Stimulated activated effector memory CD8-positive, alpha-beta T cell treated with anti-CD3 and anti-CD28 coated beads, Interleukin-12 subunit alpha, Interleukin-12 subunit beta, amount 100 ng/mL, for 72 hours (primary cell): ENCODE measurements around the gene PPP1R15A.
"Not testable (repeated sequence)": the region's sequence is repeated elsewhere in the genome, so short reads cannot be mapped to it uniquely, and the experiment has no call there.

Source experiments
- ATAC-seq: fragments of 150-1000 bp; cut with Tn5 transposase; 2 replicates; pipeline ENCODE4 v1.10.0; 2021
- DNase-seq, 2 donors: peaks; one replicate each; pipeline ENCODE4 v3.0.0; 2021 to 2022; ENCODE audit warnings: low spot score in 2 of 2
- H3K27ac Mint-ChIP-seq: one replicate; pipeline ENCODE4 v1.8.0; 2022; ENCODE audit warnings: mild to moderate bottlenecking, mixed read lengths
- H3K36me3 Mint-ChIP-seq: one replicate; pipeline ENCODE4 v1.8.0; 2022; ENCODE audit warnings: mild to moderate bottlenecking, mixed read lengths
- H3K4me1 Mint-ChIP-seq: one replicate; pipeline ENCODE4 v1.8.0; 2022; ENCODE audit warnings: mixed read lengths
- H3K4me3 Mint-ChIP-seq: one replicate; pipeline ENCODE4 v1.8.0; 2022; ENCODE audit warnings: mild to moderate bottlenecking, mixed read lengths
- H3K9me3 Mint-ChIP-seq: one replicate; pipeline ENCODE4 v1.8.0; 2022; ENCODE audit warnings: mixed read lengths

PPP1R15A gene

GRCh38 chr19:48845384-48845783 is 26.8 kb upstream of the PPP1R15A start:
- Mint-ChIP-seq H3K36me3 (no peaks in the 10 kb centered on the region), H3K9me3 (no peaks in the 10 kb centered on the region), H3K4me1 (peaks cover 6% of the 10 kb centered on the region), H3K4me3 (no peak overlapping the region), H3K27ac (no peak overlapping the region)
- ATAC-seq, result no peak
- no peak for DNase-seq

GRCh38 chr19:48846659-48847058 is 25.6 kb upstream of the PPP1R15A start:
- not testable (repeated sequence) for H3K36me3 Mint-ChIP-seq, H3K4me1 Mint-ChIP-seq, H3K27ac Mint-ChIP-seq, H3K9me3 Mint-ChIP-seq, DNase-seq, ATAC-seq, H3K4me3 Mint-ChIP-seq

- DNase-seq (no peak), ATAC-seq (no peak)
- Mint-ChIP-seq H3K27ac (no peak overlapping the region), H3K9me3 (no peaks in the 10 kb centered on the region), H3K4me1 (no peaks in the 10 kb centered on the region), H3K4me3 (no peak overlapping the region), H3K36me3 (no peaks in the 10 kb centered on the region)
These were observed 19.9 kb upstream of the PPP1R15A start for GRCh38 chr19:48852292-48852691.

GRCh38 chr19:48853483-48853882 is 18.7 kb upstream of the PPP1R15A start:
- ATAC-seq, result no peak
- no peaks in the 10 kb centered on the region for H3K9me3 Mint-ChIP-seq
- no peaks in the 10 kb centered on the region for H3K4me1 Mint-ChIP-seq
- H3K27ac Mint-ChIP-seq, result no peak overlapping the region
- no peak for DNase-seq
- no peak overlapping the region for H3K4me3 Mint-ChIP-seq
- no peaks in the 10 kb centered on the region for H3K36me3 Mint-ChIP-seq

- no peaks in the 10 kb centered on the region for H3K36me3 Mint-ChIP-seq
- DNase-seq, result no peak
- no peak overlapping the region for H3K27ac Mint-ChIP-seq
- peaks cover 2% of the 10 kb centered on the region for H3K4me1 Mint-ChIP-seq
- H3K4me3 Mint-ChIP-seq, result no peak overlapping the region
- no peaks in the 10 kb centered on the region for H3K9me3 Mint-ChIP-seq
- ATAC-seq, result no peak
These were observed 18.1 kb upstream of the PPP1R15A start for GRCh38 chr19:48854103-48854502.

GRCh38 chr19:48856921-48857320 is 15.3 kb upstream of the PPP1R15A start:
- Mint-ChIP-seq H3K36me3 (no peaks in the 10 kb centered on the region), H3K9me3 (no peaks in the 10 kb centered on the region), H3K4me1 (peaks cover 6% of the 10 kb centered on the region), H3K27ac (no peak overlapping the region), H3K4me3 (no peak overlapping the region)
- DNase-seq (no peak), ATAC-seq (no peak)

GRCh38 chr19:48858984-48859710 is 13.1 kb upstream of the PPP1R15A start:
- DNase-seq, result peak; percentile 57 to 89
- ATAC-seq, result peak; percentile 89
- Mint-ChIP-seq H3K4me1 (peaks cover 6% of the 10 kb centered on the region), H3K36me3 (no peaks in the 10 kb centered on the region), H3K4me3 (peak overlapping the region; percentile 93), H3K9me3 (no peaks in the 10 kb centered on the region), H3K27ac (peak overlapping the region; percentile 93)

GRCh38 chr19:48859711-48860572 is 12.3 kb upstream of the PPP1R15A start:
- DNase-seq (no peak), ATAC-seq (no peak)
- H3K4me3 Mint-ChIP-seq, result peak overlapping the region; percentile 93
- H3K36me3 Mint-ChIP-seq, result no peaks in the 10 kb centered on the region
- H3K9me3 Mint-ChIP-seq, result no peaks in the 10 kb centered on the region
- peak overlapping the region; percentile 93 for H3K27ac Mint-ChIP-seq
- H3K4me1 Mint-ChIP-seq, result peaks cover 6% of the 10 kb centered on the region

- no peaks in the 10 kb centered on the region for H3K9me3 Mint-ChIP-seq
- ATAC-seq (no peak), DNase-seq (no peak)
- H3K36me3 Mint-ChIP-seq, result no peaks in the 10 kb centered on the region
- H3K4me1 Mint-ChIP-seq, result peaks cover 6% of the 10 kb centered on the region
- H3K4me3 Mint-ChIP-seq, result no peak overlapping the region
- no peak overlapping the region for H3K27ac Mint-ChIP-seq
These were observed 10.9 kb upstream of the PPP1R15A start for GRCh38 chr19:48861313-48861712.

GRCh38 chr19:48862827-48863226 is 9.4 kb upstream of the PPP1R15A start:
- Mint-ChIP-seq H3K4me3 (no peak overlapping the region), H3K27ac (no peak overlapping the region), H3K36me3 (no peaks in the 10 kb centered on the region), H3K4me1 (peaks cover 6% of the 10 kb centered on the region), H3K9me3 (no peaks in the 10 kb centered on the region)
- ATAC-seq, result no peak
- no peak for DNase-seq

GRCh38 chr19:48866692-48867091 is 5.5 kb upstream of the PPP1R15A start:
- H3K4me1 Mint-ChIP-seq, result peaks cover 8% of the 10 kb centered on the region
- no peaks in the 10 kb centered on the region for H3K9me3 Mint-ChIP-seq
- no peaks in the 10 kb centered on the region for H3K36me3 Mint-ChIP-seq
- no peak for ATAC-seq
- H3K27ac Mint-ChIP-seq, result no peak overlapping the region
- no peak overlapping the region for H3K4me3 Mint-ChIP-seq
- DNase-seq, result no peak

- DNase-seq, result no peak
- no peak for ATAC-seq
- Mint-ChIP-seq H3K27ac (no peak overlapping the region), H3K9me3 (no peaks in the 10 kb centered on the region), H3K4me3 (no peak overlapping the region), H3K36me3 (peaks cover 5% of the 10 kb centered on the region), H3K4me1 (peaks cover 11% of the 10 kb centered on the region)
These were observed 5.0 kb upstream of the PPP1R15A start for GRCh38 chr19:48867123-48867745.

GRCh38 chr19:48867746-48868113 is 4.5 kb upstream of the PPP1R15A start:
- Mint-ChIP-seq H3K36me3 (peaks cover 10% of the 10 kb centered on the region), H3K9me3 (no peaks in the 10 kb centered on the region), H3K4me3 (no peak overlapping the region), H3K27ac (no peak overlapping the region), H3K4me1 (peaks cover 16% of the 10 kb centered on the region)
- ATAC-seq (no peak), DNase-seq (no peak)

- Mint-ChIP-seq H3K4me3 (no peak within 1 kb of the TSS), H3K36me3 (peaks cover 15% of the 10 kb centered on the region), H3K9me3 (no peaks in the 10 kb centered on the region), H3K4me1 (peaks cover 22% of the 10 kb centered on the region), H3K27ac (no peak within 1 kb of the TSS)
- DNase-seq, result no peak
- no peak for ATAC-seq
These were observed 3.9 kb upstream of the PPP1R15A start, which contains the start of gene PLEKHA4 for GRCh38 chr19:48868114-48868886. PLEKHA4 (minus strand) TSS chr19:48868617; CDS start chr19:48867620, 997 bp downstream.

GRCh38 chr19:48870048-48870447 is 2.2 kb upstream of the PPP1R15A start:
- no peak overlapping the region for H3K4me3 Mint-ChIP-seq
- no peak for DNase-seq

More at GRCh38 chr19:48870048-48870447, 2.2 kb upstream of the PPP1R15A start:
- Mint-ChIP-seq H3K4me1 (peaks cover 37% of the 10 kb centered on the region), H3K27ac (no peak overlapping the region), H3K9me3 (no peaks in the 10 kb centered on the region), H3K36me3 (peaks cover 33% of the 10 kb centered on the region)
- no peak for ATAC-seq
